Right renal cortex interstitium (tissue), 3 donors: ENCODE data around the gene WIZ. TPM values are rescaled to one million over a fixed set of nuclear protein-coding genes. Genes with fewer than 3 reads are reported as not detected.
"Not testable (repeated sequence)": the region's sequence is repeated elsewhere in the genome, so short reads cannot be mapped to it uniquely, and the experiment has no call there.

Experiments used
- DNase-seq, 3 donors: peaks; one replicate each; pipeline ENCODE4 v3.0.0-alpha.2; 2013; ENCODE audit warnings: low read depth in 3 of 3, low spot score in 2 of 3
- polyA plus RNA-seq, 3 donors: library from polyadenylated mRNA; unstranded; fragments of 120-200 nt; gene quantifications; one replicate each; pipeline ENCODE4 v1.2.1, GENCODE V29; 2013; ENCODE audit not compliant: insufficient read length in 3 of 3

The WIZ gene
- polyA plus RNA-seq, result 10 to 100 TPM; 22.4 to 26.1 (median 22.4) TPM

GRCh38 chr19:15449620-15450527 lies at the start of gene WIZ:
TSS of gene WIZ (minus strand) at chr19:15449956. CDS start at chr19:15448307, 1,649 bp downstream.
- peak in 2 of 3 donors; percentile 29 to 42 for DNase-seq

GRCh38 chr19:15498910-15499309 lies 49.2 kb upstream of the WIZ start:
- no peak for DNase-seq

GRCh38 chr19:15498156-15498858 lies 48.6 kb upstream of the WIZ start:
- no peak for DNase-seq

- no peak for DNase-seq
Measured at GRCh38 chr19:15495151-15495550, 45.4 kb upstream of the WIZ start.

GRCh38 chr19:15488489-15489226 lies 38.9 kb upstream of the WIZ start:
- DNase-seq, result no peak

GRCh38 chr19:15487038-15487437 lies 37.3 kb upstream of the WIZ start:
- no peak for DNase-seq

GRCh38 chr19:15485768-15486167 lies 36.0 kb upstream of the WIZ start:
- not testable (repeated sequence) for DNase-seq

- not testable (repeated sequence) for DNase-seq
Measured at GRCh38 chr19:15480996-15481395, 31.2 kb upstream of the WIZ start.

GRCh38 chr19:15479391-15480345 lies 29.9 kb upstream of the WIZ start, which contains the start of gene PGLYRP2:
TSS of gene PGLYRP2 (minus strand) at chr19:15479501. CDS start at chr19:15479371, 130 bp downstream.
- DNase-seq, result no peak

- no peak for DNase-seq
Measured at GRCh38 chr19:15476325-15476724, 26.6 kb upstream of the WIZ start.

GRCh38 chr19:15475611-15476010 lies 25.9 kb upstream of the WIZ start:
- no peak for DNase-seq

GRCh38 chr19:15475169-15475568 lies 25.4 kb upstream of the WIZ start:
- no peak for DNase-seq

- DNase-seq, result not testable (repeated sequence)
Measured at GRCh38 chr19:15473821-15474220, 24.1 kb upstream of the WIZ start.

GRCh38 chr19:15471639-15472101 lies 21.9 kb upstream of the WIZ start:
- DNase-seq, result no peak

GRCh38 chr19:15469513-15470297 lies 19.9 kb upstream of the WIZ start:
- DNase-seq, result no peak

GRCh38 chr19:15468675-15469512 lies 19.1 kb upstream of the WIZ start:
- DNase-seq, result no peak

GRCh38 chr19:15467734-15468214 lies 18.0 kb upstream of the WIZ start:
- DNase-seq, result no peak
